ENCODE measurements around the gene MUC5AC.

Gene MUC5AC

DNA sequence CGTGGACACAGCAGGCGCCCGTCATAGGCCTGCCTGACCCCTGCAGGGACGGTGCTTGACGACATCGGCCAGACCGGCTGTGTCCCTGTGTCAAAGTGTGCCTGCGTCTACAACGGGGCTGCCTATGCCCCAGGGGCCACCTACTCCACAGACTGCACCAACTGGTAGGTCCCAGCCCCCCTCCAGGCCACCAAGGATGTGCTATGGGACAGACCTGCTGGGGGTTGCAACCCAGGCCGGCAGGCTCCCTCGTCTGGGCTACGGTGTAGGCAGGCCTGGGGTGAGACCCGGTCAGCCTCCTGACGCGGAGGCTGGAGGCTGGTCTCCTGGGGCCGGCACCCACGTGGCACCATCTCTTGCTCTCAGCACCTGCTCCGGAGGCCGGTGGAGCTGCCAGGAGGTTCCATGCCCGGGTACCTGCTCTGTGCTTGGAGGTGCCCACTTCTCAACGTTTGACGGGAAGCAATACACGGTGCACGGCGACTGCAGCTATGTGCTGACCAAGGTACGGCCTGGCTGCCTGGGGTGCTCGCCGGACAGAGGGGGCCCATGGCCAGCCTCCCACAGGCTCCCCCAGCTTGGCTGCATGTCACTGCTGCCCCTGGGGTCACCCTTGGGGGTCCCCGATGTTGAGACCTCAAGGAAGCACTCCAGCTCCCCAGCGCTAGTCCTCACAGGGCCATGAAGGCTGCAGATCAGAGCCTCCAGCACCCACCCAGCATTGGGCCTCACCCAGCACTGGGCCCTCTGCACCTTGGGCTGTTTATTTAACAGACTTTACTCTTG, 7.7 kb downstream of the MUC5AC start:
- H3K4me3 ChIP-seq (ENCODE audit: low read depth, low read length): no peak overlapping the region
- TF ChIP-seq CTCF (IDR thresholded peaks at IDR 0.05; ENCODE audit: low read depth, low read length, missing control alignments): no peak
- DNase-seq (ENCODE audit: low read depth): no peak

- no peak for DNase-seq (ENCODE audit: low read depth)
- no peak overlapping the region for H3K4me3 ChIP-seq (ENCODE audit: low read depth, low read length)
- no peak for TF ChIP-seq CTCF (IDR thresholded peaks at IDR 0.05; ENCODE audit: low read depth, low read length, missing control alignments)
Observed at GRCh38 chr11:1167256-1167655, 9.5 kb downstream of the MUC5AC start.

GRCh38 chr11:1167751-1168231, 10.0 kb downstream of the MUC5AC start:
- no peak for TF ChIP-seq CTCF (IDR thresholded peaks at IDR 0.05; ENCODE audit: low read depth, low read length, missing control alignments)
- DNase-seq (ENCODE audit: low read depth): no peak

GRCh38 chr11:1168256-1168655, 10.5 kb downstream of the MUC5AC start:
- TF ChIP-seq CTCF (IDR thresholded peaks at IDR 0.05; ENCODE audit: low read depth, low read length, missing control alignments): no peak
- DNase-seq (ENCODE audit: low read depth): no peak
- no peak overlapping the region for H3K4me3 ChIP-seq (ENCODE audit: low read depth, low read length)

More at GRCh38 chr11:1167751-1168231, 10.0 kb downstream of the MUC5AC start:
- H3K4me3 ChIP-seq (ENCODE audit: low read depth, low read length): no peak overlapping the region

GRCh38 chr11:1168721-1169161, 11.0 kb downstream of the MUC5AC start:
- DNase-seq (ENCODE audit: low read depth): no peak
- H3K4me3 ChIP-seq (ENCODE audit: low read depth, low read length): no peak overlapping the region
- TF ChIP-seq CTCF (IDR thresholded peaks at IDR 0.05; ENCODE audit: low read depth, low read length, missing control alignments): no peak

DNA sequence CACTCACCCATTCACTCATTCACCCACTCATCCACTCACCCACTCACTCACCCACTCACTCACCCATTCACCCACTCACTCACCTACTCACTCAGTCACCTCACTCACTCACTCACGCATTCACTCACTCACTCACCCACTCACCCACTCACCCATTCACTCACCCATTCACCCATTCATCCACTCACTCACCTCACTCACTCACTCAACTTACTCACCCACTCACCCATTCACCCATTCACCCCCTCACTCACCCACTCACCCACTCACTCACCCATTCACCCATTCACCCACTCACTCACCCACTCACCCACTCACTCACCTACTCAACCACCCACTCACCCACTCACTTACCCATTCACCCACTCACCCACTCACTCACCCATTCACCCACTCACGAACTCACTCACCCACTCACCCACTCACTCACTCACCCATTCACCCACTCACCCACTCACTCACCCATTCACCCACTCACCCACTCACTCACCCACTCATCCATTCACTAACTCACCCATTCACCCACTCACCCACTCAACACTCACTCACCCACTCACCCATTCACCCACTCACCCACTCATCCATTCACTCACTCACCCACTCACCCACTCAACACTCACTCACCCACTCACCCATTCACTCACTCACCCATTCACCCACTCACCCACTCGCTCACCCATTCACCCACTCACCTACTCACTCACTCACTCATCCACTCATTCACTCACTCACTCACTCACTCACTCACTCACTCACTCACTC, 13.7 kb downstream of the MUC5AC start:
- no peak overlapping the region for H3K4me3 ChIP-seq (ENCODE audit: low read depth, low read length)
- no peak for TF ChIP-seq CTCF (IDR thresholded peaks at IDR 0.05; ENCODE audit: low read depth, low read length, missing control alignments)
- DNase-seq (ENCODE audit: low read depth): no peak
